Panc1 (cell line): ENCODE results near the gene PKD1. TPM values are rescaled to one million over a fixed set of nuclear protein-coding genes. Genes with fewer than 3 reads are reported as not detected.

ENCODE experiments used
- ATAC-seq: fragments of 200-7000 bp; cut with Tn5 transposase; 2 replicates; pipeline ENCODE4 v1.9.1; 2020; ENCODE audit warnings: mild to moderate bottlenecking, moderate library complexity
- BruUV-seq: library from RNA; stranded (reverse); fragments of 400-500 nt; replicated peaks from 2 replicates; lab custom pipeline; 2021; lab: Mats Ljungman, UMichigan
- CTCF ChIA-PET: fragments of 300-600 bp; sonication (Branson Sonifier 250); formaldehyde crosslinking; loops from one replicate; lab custom pipeline; 2022; ENCODE audit warnings: antibody characterized with exemption; lab: Charles Lee
- POLR2A ChIA-PET: fragments of 300-600 bp; sonication (Branson Sonifier 250); formaldehyde crosslinking; loops from one replicate; lab custom pipeline; 2022; ENCODE audit warnings: antibody characterized with exemption; lab: Charles Lee
- DNase-seq: peaks from one replicate; pipeline ENCODE4 v3.0.0-alpha.2; 2010; ENCODE audit warnings: low read depth, low spot score
- H3K27ac ChIP-seq: 2 replicates; pipeline ENCODE4 v1.5.1; 2011; ENCODE audit warnings: mild to moderate bottlenecking, low read length, inconsistent platforms
- H3K27me3 ChIP-seq: fragments of 200-500 bp; sonication (Bioruptor generic); 2 replicates; pipeline ENCODE4 v1.6.0; 2014; ENCODE audit warnings: low read length, inconsistent platforms; ENCODE audit not compliant: control insufficient read depth, insufficient read depth
- H3K36me3 ChIP-seq: fragments of 200-500 bp; sonication (Bioruptor generic); 2 replicates; pipeline ENCODE4 v1.5.1; 2014; ENCODE audit warnings: inconsistent platforms, mild to moderate bottlenecking, low read length, moderate library complexity; ENCODE audit not compliant: control insufficient read depth, insufficient read depth
- H3K4me1 ChIP-seq: 2 replicates; pipeline ENCODE4 v1.5.1; 2011; ENCODE audit warnings: inconsistent platforms, mild to moderate bottlenecking, low read length, moderate library complexity; ENCODE audit not compliant: control insufficient read depth, insufficient read depth
- H3K4me3 ChIP-seq, 2 experiments: 2 replicates each; pipeline ENCODE4 v1.5.1; 2011 to 2012; ENCODE audit warnings: low read depth in 2 of 2, low read length in 2 of 2, mild to moderate bottlenecking in 2 of 2, inconsistent platforms in 1 of 2, moderate library complexity in 1 of 2
- H3K9me3 ChIP-seq: fragments of 200-500 bp; sonication (Bioruptor generic); 2 replicates; pipeline ENCODE4 v1.5.1; 2014; ENCODE audit warnings: low read depth, mild to moderate bottlenecking, inconsistent platforms, low read length, moderate library complexity; ENCODE audit not compliant: control insufficient read depth, insufficient read depth
- POLR2AphosphoS5 ChIP-seq: IDR thresholded peaks from 2 replicates; pipeline ENCODE4 v1.6.1; 2012; ENCODE audit warnings: mild to moderate bottlenecking, low read depth, low read length, moderate library complexity
- REST ChIP-seq, 2 experiments: IDR thresholded peaks; 2 replicates each; pipeline ENCODE4 v1.6.1; 2011 to 2012; ENCODE audit warnings: low read depth in 2 of 2, control low read depth in 1 of 2, low read length in 1 of 2, mild to moderate bottlenecking in 1 of 2, moderate library complexity in 1 of 2; ENCODE audit not compliant: insufficient read depth in 1 of 2
- SIN3A ChIP-seq: IDR thresholded peaks from 2 replicates; pipeline ENCODE4 v1.6.1; 2012; ENCODE audit warnings: low read depth, mild to moderate bottlenecking, low read length, moderate library complexity, borderline replicate concordance; ENCODE audit not compliant: insufficient read depth
- TCF7L2 ChIP-seq: IDR thresholded peaks from 2 replicates; pipeline ENCODE4 v1.6.1; 2011; ENCODE audit warnings: mild to moderate bottlenecking, low read depth, low read length, inconsistent platforms
- in situ Hi-C: cut with HindIII; loops from 2 replicates; pipeline ENCODE4 v1.10.0; 2016; ENCODE audit warnings: low sequenced_read_pairs, low pct_unique_long_range_greater_than_20kb
- intact Hi-C: fragments of 100-400 bp; cut with micrococcal nuclease; formaldehyde crosslinking; loops from one replicate; pipeline ENCODE4 v1.10.0; 2022; ENCODE audit not compliant: unreplicated experiment
- total RNA-seq: library from RNA; stranded (reverse); gene quantifications from one replicate; pipeline ENCODE4 v1.2.1, GENCODE V29; 2021; ENCODE audit not compliant: unreplicated experiment
- TF ChIP-seq, protein P1 (sequence below): fragments of 450-650 bp; IDR thresholded peaks from 2 replicates; pipeline ENCODE4 v1.5.1; 2017; ENCODE audit warnings: mild to moderate bottlenecking

PKD1 gene
- total RNA-seq, 1 experiment from 2014 or later, result 279 TPM

GRCh38 chr16:2083409-2083808 is 52.3 kb downstream of the PKD1 start:
- in situ Hi-C loops, result no loop called here
- DNase-seq (no peak), ATAC-seq (no peak)
- Histone ChIP-seq H3K27ac (no peak overlapping the region), H3K9me3 (no peaks in the 10 kb centered on the region), H3K4me1 (0 out of 2 replicates have a peak, but pooled peaks cover 5% of the 10 kb centered on the region), H3K36me3 (no peaks in the 10 kb centered on the region), H3K4me3 (no peak overlapping the region), H3K27me3 (no peaks in the 10 kb centered on the region)
- ChIA-PET POLR2A (no interaction called here), CTCF (no interaction called here)
- no TSS peak for BruUV-seq
- TF ChIP-seq TCF7L2 (no peak), REST (IDR thresholded peaks at IDR 0.05; ENCODE audit: insufficient read depth in 1 of 2, low read depth in 2 of 2, low read length in 1 of 2) (no peak), SIN3A (no peak), POLR2AphosphoS5 (no peak)
- TF ChIP-seq, protein P1, sequence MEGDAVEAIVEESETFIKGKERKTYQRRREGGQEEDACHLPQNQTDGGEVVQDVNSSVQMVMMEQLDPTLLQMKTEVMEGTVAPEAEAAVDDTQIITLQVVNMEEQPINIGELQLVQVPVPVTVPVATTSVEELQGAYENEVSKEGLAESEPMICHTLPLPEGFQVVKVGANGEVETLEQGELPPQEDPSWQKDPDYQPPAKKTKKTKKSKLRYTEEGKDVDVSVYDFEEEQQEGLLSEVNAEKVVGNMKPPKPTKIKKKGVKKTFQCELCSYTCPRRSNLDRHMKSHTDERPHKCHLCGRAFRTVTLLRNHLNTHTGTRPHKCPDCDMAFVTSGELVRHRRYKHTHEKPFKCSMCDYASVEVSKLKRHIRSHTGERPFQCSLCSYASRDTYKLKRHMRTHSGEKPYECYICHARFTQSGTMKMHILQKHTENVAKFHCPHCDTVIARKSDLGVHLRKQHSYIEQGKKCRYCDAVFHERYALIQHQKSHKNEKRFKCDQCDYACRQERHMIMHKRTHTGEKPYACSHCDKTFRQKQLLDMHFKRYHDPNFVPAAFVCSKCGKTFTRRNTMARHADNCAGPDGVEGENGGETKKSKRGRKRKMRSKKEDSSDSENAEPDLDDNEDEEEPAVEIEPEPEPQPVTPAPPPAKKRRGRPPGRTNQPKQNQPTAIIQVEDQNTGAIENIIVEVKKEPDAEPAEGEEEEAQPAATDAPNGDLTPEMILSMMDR, result no peak
- intact Hi-C loops, result no loop called here

- ATAC-seq (no peak), DNase-seq (no peak)
- ChIA-PET POLR2A (no interaction called here), CTCF (no interaction called here)
- Histone ChIP-seq H3K27ac (no peak overlapping the region), H3K4me3 (no peak overlapping the region), H3K9me3 (no peaks in the 10 kb centered on the region), H3K36me3 (no peaks in the 10 kb centered on the region), H3K4me1 (0 out of 2 replicates have a peak, but pooled peaks cover 5% of the 10 kb centered on the region), H3K27me3 (no peaks in the 10 kb centered on the region)
- TF ChIP-seq POLR2AphosphoS5 (no peak), TCF7L2 (no peak), SIN3A (no peak)
- in situ Hi-C loops (no loop called here), intact Hi-C loops (no loop called here)
- BruUV-seq, result no TSS peak
Observed at GRCh38 chr16:2082983-2083364, 52.7 kb downstream of the PKD1 start.

DNA sequence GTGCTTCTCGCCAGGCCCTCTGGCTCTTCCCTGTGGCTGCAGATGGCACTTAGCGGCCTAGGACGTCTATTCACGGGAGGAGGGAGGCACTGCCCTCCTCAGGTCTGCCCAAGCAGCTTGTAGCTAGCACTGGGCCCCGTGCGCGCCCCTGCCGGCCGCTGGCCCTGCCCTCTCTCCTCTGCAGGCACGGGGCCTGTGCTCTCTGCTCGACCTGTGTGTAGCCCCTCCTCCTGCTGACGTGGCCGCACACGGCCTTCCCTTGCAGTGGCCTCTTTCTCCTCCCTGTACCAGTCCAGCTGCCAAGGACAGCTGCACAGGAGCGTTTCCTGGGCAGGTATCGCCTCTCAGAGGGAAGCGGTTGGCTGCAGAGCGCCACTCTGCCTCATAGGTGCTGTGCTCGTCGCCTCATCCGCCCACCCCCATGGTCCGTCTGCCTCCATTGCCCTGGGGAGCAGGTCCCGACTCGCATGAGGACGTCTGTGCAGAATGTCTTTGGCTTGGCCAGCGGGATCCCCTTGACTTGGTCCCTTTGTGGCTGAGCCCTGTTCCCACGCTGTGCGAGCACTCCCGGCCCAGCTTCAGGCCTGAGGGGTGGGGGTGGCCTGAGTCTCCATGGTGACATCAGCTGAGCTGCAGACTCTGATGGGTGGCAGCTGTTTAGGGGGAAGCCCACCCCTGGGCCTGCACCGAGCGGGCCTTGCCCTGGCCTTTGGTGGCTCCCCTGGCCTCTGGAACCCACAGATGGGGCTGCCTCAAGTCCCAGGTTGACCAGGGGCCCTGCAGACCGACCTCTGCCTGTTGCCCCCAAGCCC is 53.3 kb downstream of the PKD1 start:
- Histone ChIP-seq H3K9me3 (no peaks in the 10 kb centered on the region), H3K4me1 (0 out of 2 replicates have a peak, but pooled peaks cover 5% of the 10 kb centered on the region), H3K36me3 (no peaks in the 10 kb centered on the region), H3K27me3 (no peaks in the 10 kb centered on the region), H3K27ac (no peak overlapping the region), H3K4me3 (no peak overlapping the region)
- intact Hi-C loops, result no loop called here
- POLR2A ChIA-PET, result no interaction called here
- CTCF ChIA-PET, result no interaction called here
- DNase-seq (no peak), ATAC-seq (peak; percentile 13; the same call in 1 of the 2 replicates)
- TF ChIP-seq REST (IDR thresholded peaks at IDR 0.05; ENCODE audit: insufficient read depth in 1 of 2, low read depth in 2 of 2, low read length in 1 of 2) (0 out of 4 replicates have a peak, but pooled peaks of 1 of the 2 experiments have one; percentile 7), POLR2AphosphoS5 (0 out of 2 replicates have a peak, but pooled peaks have one; percentile 11)
- TF ChIP-seq, protein P1, result no peak
- in situ Hi-C loops, result no loop called here
- BruUV-seq, result no TSS peak
